ENCODE data around the gene FOXF2.

GRCh38 chr6:1422290-1422689, 32.9 kb downstream of the FOXF2 start:
- no peak for TF ChIP-seq CTCF (IDR thresholded peaks at IDR 0.05)
- TF ChIP-seq EZH2 (IDR thresholded peaks at IDR 0.05; ENCODE audit: borderline replicate concordance, insufficient read depth, low read depth, low read length, poor library complexity, severe bottlenecking), result no peak

All from B cell (primary cell).